A549 (cell line): ENCODE results near the gene TRAK1. TPM values are rescaled to one million over a fixed set of nuclear protein-coding genes. Genes with fewer than 3 reads are reported as not detected.
A peak's percentile ranks its signal among the peaks of the same experiment; 100 is the strongest.

Experiments
- ATAC-seq, 2 experiments: fragments of 200-7000 bp in 1 of 2; fragments of >200 bp in 1 of 2; cut with Nextera tagmentation in 1 of 2; cut with Tn5 transposase in 1 of 2; 3 replicates each; pipeline versions ENCODE4 v1.8.0 to v1.9.1; 2018 to 2020; ENCODE audit warnings: mild to moderate bottlenecking in 1 of 2, moderate library complexity in 1 of 2
- CTCF ChIA-PET: fragments of 300-600 bp; sonication (Branson Sonifier 250); formaldehyde crosslinking; extraction: SDS; loops from one replicate; lab custom pipeline; 2021; ENCODE audit warnings: antibody characterized with exemption, inconsistent platforms; lab: Yijun Ruan, JAX
- POLR2A ChIA-PET: fragments of 350-600 bp; formaldehyde crosslinking; extraction: SDS; loops from one replicate; lab custom pipeline; 2021; ENCODE audit warnings: antibody characterized with exemption, inconsistent platforms; lab: Yijun Ruan, JAX
- DNase-seq, 2 experiments: peaks; one replicate each; pipeline versions ENCODE4 v3.0.0 to v3.0.0-alpha.2; 2011 to 2016; ENCODE audit warnings: low read depth in 1 of 2, low spot score in 1 of 2
- FAIRE-seq: peaks from 2 replicates; lab custom pipeline; 2011; peaks lifted over from hg19 to GRCh38; lab: Jason Lieb, UNC
- H3K27ac ChIP-seq, 2 experiments: fragments of >200 bp; sonication (Bioruptor Twin); formaldehyde crosslinking; 3 replicates each; pipeline ENCODE4 v1.5.1; 2016 to 2017
- H3K4me1 ChIP-seq: fragments of >200 bp; sonication (Bioruptor Twin); formaldehyde crosslinking; 3 replicates; pipeline ENCODE4 v1.6.1; 2016
- H3K4me2 ChIP-seq: fragments of >200 bp; sonication (Bioruptor Twin); formaldehyde crosslinking; 3 replicates; pipeline ENCODE4 v1.6.1; 2016
- H3K4me3 ChIP-seq: fragments of >200 bp; sonication (Bioruptor Twin); formaldehyde crosslinking; 3 replicates; pipeline ENCODE4 v1.5.1; 2016
- H3K9me3 ChIP-seq: fragments of >200 bp; sonication (Bioruptor Twin); formaldehyde crosslinking; 3 replicates; pipeline ENCODE4 v1.6.1; 2016
- BCL3 ChIP-seq: fragments of >200 bp; sonication (Bioruptor Twin); formaldehyde crosslinking; IDR thresholded peaks from 3 replicates; pipeline ENCODE4 v1.6.1; 2016
- BHLHE40 ChIP-seq: IDR thresholded peaks from 2 replicates; pipeline ENCODE4 v1.6.1; 2012; ENCODE audit warnings: low read depth, low read length, inconsistent platforms
- CBX2 ChIP-seq: fragments of 200-600 bp; sonication (generic); IDR thresholded peaks from 2 replicates; pipeline ENCODE4 v1.6.1; 2016; ENCODE audit warnings: low read depth, mild to moderate bottlenecking, borderline replicate concordance
- CBX8 ChIP-seq: fragments of 200-600 bp; sonication (generic); IDR thresholded peaks from 2 replicates; pipeline ENCODE4 v1.6.1; 2016
- CTCF ChIP-seq: fragments of >200 bp; sonication (Bioruptor Twin); formaldehyde crosslinking; IDR thresholded peaks from 3 replicates; pipeline ENCODE4 v1.5.1; 2016
- ELK1 ChIP-seq: fragments of 150-350 bp; IDR thresholded peaks from 2 replicates; pipeline ENCODE4 v1.6.1; 2014; ENCODE audit warnings: low read depth, mild to moderate bottlenecking, low read length
- FOSB ChIP-seq: fragments of 250-450 bp; sonication (Bioruptor Pico); IDR thresholded peaks from 2 replicates; pipeline ENCODE4 v1.5.0; 2020; ENCODE audit warnings: mild to moderate bottlenecking, moderate library complexity
- FOXS1 ChIP-seq: fragments of 250-450 bp; sonication (Bioruptor Pico); IDR thresholded peaks from 2 replicates; pipeline ENCODE4 v1.5.0; 2020; ENCODE audit warnings: mild to moderate bottlenecking, moderate library complexity
- HMGXB4 ChIP-seq: fragments of 250-450 bp; sonication (Bioruptor Pico); IDR thresholded peaks from 2 replicates; pipeline ENCODE4 v1.5.0; 2021; ENCODE audit warnings: mild to moderate bottlenecking, moderate library complexity, borderline replicate concordance
- HOXA7 ChIP-seq: fragments of 250-450 bp; sonication (Bioruptor Pico); IDR thresholded peaks from 2 replicates; pipeline ENCODE4 v1.5.0; 2020; ENCODE audit warnings: mild to moderate bottlenecking, moderate library complexity
- HOXB5 ChIP-seq: fragments of 250-450 bp; sonication (Bioruptor Pico); IDR thresholded peaks from 2 replicates; pipeline ENCODE4 v1.5.0; 2020; ENCODE audit warnings: mild to moderate bottlenecking, moderate library complexity
- JUN ChIP-seq, 2 experiments: fragments of >200 bp; sonication (Bioruptor Twin); formaldehyde crosslinking; IDR thresholded peaks; 2 replicates in 1 of 2; 3 replicates in 1 of 2; pipeline ENCODE4 v1.6.1; 2016 to 2017
- KDM1A ChIP-seq: fragments of 200-600 bp; sonication (generic); IDR thresholded peaks from 2 replicates; pipeline ENCODE4 v1.6.1; 2016; ENCODE audit warnings: low read depth, mild to moderate bottlenecking
- KDM5A ChIP-seq: fragments of 200-600 bp; sonication (generic); IDR thresholded peaks from 2 replicates; pipeline ENCODE4 v1.6.1; 2016; ENCODE audit warnings: antibody characterized with exemption, mild to moderate bottlenecking
- MAFK ChIP-seq: fragments of 450-650 bp; IDR thresholded peaks from 2 replicates; pipeline ENCODE4 v1.6.1; 2014; ENCODE audit not compliant: partially characterized antibody
- MAX ChIP-seq: IDR thresholded peaks from 2 replicates; pipeline ENCODE4 v1.6.1; 2012
- MYC ChIP-seq: IDR thresholded peaks from 2 replicates; pipeline ENCODE4 v1.6.1; 2012; ENCODE audit warnings: mild to moderate bottlenecking, inconsistent platforms, low read length, improper control_type of control experiment, borderline replicate concordance
- NPAS2 ChIP-seq: fragments of 250-450 bp; sonication (Bioruptor Pico); IDR thresholded peaks from 2 replicates; pipeline ENCODE4 v1.8.0; 2022; ENCODE audit warnings: mild to moderate bottlenecking, moderate library complexity, borderline replicate concordance
- PBX3 ChIP-seq: IDR thresholded peaks from 2 replicates; pipeline ENCODE4 v1.6.1; 2012
- WGBS: methylation state at CpG from one replicate; pipeline ENCODE4 v1.1.6; 2017; ENCODE audit errors: missing lambda C conversion rate; 5-methylcytosine and 5-hydroxymethylcytosine counted together
- polyA plus RNA-seq, 4 experiments: library from polyadenylated mRNA; depleted of rRNA in 3 of 4; stranded (reverse); fragments of >200 nt; fragmentation: RNase III in 1 of 4; extraction: RNeasy Plus Mini Kit Qiagen cat#74134 plus additional on column Dnase treatment in 1 of 4; gene quantifications; 2 replicates in 3 of 4; 3 replicates in 1 of 4; pipeline ENCODE4 v1.2.3, GENCODE V29; 2011 to 2017

TRAK1 gene
- polyA plus RNA-seq, 2 of the 4 experiments (the other 2 are of a cell fraction), result 12.2 to 22.3 TPM

- H3K4me2 ChIP-seq, result no peak overlapping the region
- no peak for FAIRE-seq
- POLR2A ChIA-PET, result no interaction called here
- no peak for DNase-seq
- H3K9me3 ChIP-seq, result no peaks in the 10 kb centered on the region
- 79% methylated on average over 2 of the region's 2 CpGs for WGBS
- ATAC-seq, result no peak
- H3K27ac ChIP-seq, result no peak overlapping the region
- TF ChIP-seq KDM5A (no peak), HOXA7 (no peak), MYC (no peak), HOXB5 (no peak), ELK1 (no peak), MAFK (no peak), HMGXB4 (CRISPR knock-in tag) (no peak), MAX (no peak)
- TF ChIP-seq, all 56 proteins: peak for 0
- CTCF ChIA-PET, result interaction anchor here (1.1 kb wide), 1 partner anchor 11 kb away, joined by 3 read pairs; no protein-coding TSS in a partner anchor
- Histone ChIP-seq H3K4me1 (peaks cover 44% of the 10 kb centered on the region), H3K4me3 (no peak overlapping the region)
Observed at GRCh38 chr3:42056840-42057239, 34.3 kb upstream of the TRAK1 start.

- WGBS, result 97% methylated on average over 7 of the region's 7 CpGs
- Histone ChIP-seq H3K4me1 (peaks cover 42% of the 10 kb centered on the region), H3K27ac (0 out of 6 replicates have a peak overlapping the region, but pooled peaks of 1 of the 2 experiments have one; percentile 24), H3K4me2 (no peak overlapping the region), H3K9me3 (no peaks in the 10 kb centered on the region), H3K4me3 (no peak overlapping the region)
- FAIRE-seq (no peak), ATAC-seq (no peak), DNase-seq (no peak)
- ChIA-PET CTCF (no interaction called here), POLR2A (no interaction called here)
- TF ChIP-seq FOXS1 (CRISPR knock-in tag), result no peak
- no peak for TF ChIP-seq BCL3
- no peak for TF ChIP-seq NPAS2 (CRISPR knock-in tag)
- TF ChIP-seq KDM1A, result no peak
- no peak for TF ChIP-seq CBX8
- no peak for TF ChIP-seq PBX3
- TF ChIP-seq CBX2, result no peak
- TF ChIP-seq CTCF, result no peak
- no peak for TF ChIP-seq JUN (IDR thresholded peaks at IDR 0.05)
- TF ChIP-seq FOSB (CRISPR knock-in tag), result no peak
- TF ChIP-seq BHLHE40, result no peak
- no peak for TF ChIP-seq HOXA7
Observed at GRCh38 chr3:42057561-42058211, 33.5 kb upstream of the TRAK1 start.
